ENCODE measurements around the gene UNC93A. TPM values are rescaled to one million over a fixed set of nuclear protein-coding genes. Genes with fewer than 3 reads are reported as not detected.

The UNC93A gene
- total RNA-seq, 1 experiment from 2014 or later: not detected

GRCh38 chr6:167296902-167297301 lies 5.8 kb downstream of the UNC93A start:
- TF ChIP-seq EZH2 (IDR thresholded peaks at IDR 0.05; ENCODE audit: borderline replicate concordance, low read depth, low read length, poor library complexity, severe bottlenecking): no peak
- TF ChIP-seq, protein P1, sequence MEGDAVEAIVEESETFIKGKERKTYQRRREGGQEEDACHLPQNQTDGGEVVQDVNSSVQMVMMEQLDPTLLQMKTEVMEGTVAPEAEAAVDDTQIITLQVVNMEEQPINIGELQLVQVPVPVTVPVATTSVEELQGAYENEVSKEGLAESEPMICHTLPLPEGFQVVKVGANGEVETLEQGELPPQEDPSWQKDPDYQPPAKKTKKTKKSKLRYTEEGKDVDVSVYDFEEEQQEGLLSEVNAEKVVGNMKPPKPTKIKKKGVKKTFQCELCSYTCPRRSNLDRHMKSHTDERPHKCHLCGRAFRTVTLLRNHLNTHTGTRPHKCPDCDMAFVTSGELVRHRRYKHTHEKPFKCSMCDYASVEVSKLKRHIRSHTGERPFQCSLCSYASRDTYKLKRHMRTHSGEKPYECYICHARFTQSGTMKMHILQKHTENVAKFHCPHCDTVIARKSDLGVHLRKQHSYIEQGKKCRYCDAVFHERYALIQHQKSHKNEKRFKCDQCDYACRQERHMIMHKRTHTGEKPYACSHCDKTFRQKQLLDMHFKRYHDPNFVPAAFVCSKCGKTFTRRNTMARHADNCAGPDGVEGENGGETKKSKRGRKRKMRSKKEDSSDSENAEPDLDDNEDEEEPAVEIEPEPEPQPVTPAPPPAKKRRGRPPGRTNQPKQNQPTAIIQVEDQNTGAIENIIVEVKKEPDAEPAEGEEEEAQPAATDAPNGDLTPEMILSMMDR (conservative IDR thresholded peaks at IDR 0.05; ENCODE audit: low read depth, low read length): no peak
- Histone ChIP-seq H3K4me3 (ENCODE audit: low read depth, low read length, poor library complexity, severe bottlenecking) (no peak overlapping the region), H3K9me3 (ENCODE audit: low read depth, low read length, poor library complexity, severe bottlenecking) (no peaks in the 10 kb centered on the region), H3K27ac (ENCODE audit: low read depth, low read length, poor library complexity, severe bottlenecking) (no peak overlapping the region), H3K36me3 (ENCODE audit: insufficient read depth, low read length, poor library complexity, severe bottlenecking) (no peaks in the 10 kb centered on the region), H3K27me3 (replicated peaks; ENCODE audit: insufficient read depth, low read depth, low read length, poor library complexity) (peaks cover 3% of the 10 kb centered on the region), H3K4me1 (ENCODE audit: insufficient read depth, low read length, poor library complexity, severe bottlenecking) (no peaks in the 10 kb centered on the region)
- intact Hi-C loops (cut with micrococcal nuclease; ENCODE audit: unreplicated experiment): loop anchor here (10.0 kb wide), 1 partner anchor 522 kb away; no protein-coding TSS in a partner anchor
- CTCF ChIA-PET: no interaction called here
- POLR2A ChIA-PET (ENCODE audit: low non-redundant PET): no interaction called here
- no TSS peak for BruUV-seq (replicated peaks)
- no peak for DNase-seq (ENCODE audit: low spot score)

GRCh38 chr6:167298127-167298526 lies 7.0 kb downstream of the UNC93A start:
- Histone ChIP-seq H3K4me3 (ENCODE audit: low read depth, low read length, poor library complexity, severe bottlenecking) (no peak overlapping the region), H3K4me1 (ENCODE audit: insufficient read depth, low read length, poor library complexity, severe bottlenecking) (no peaks in the 10 kb centered on the region), H3K27ac (ENCODE audit: low read depth, low read length, poor library complexity, severe bottlenecking) (no peak overlapping the region), H3K36me3 (ENCODE audit: insufficient read depth, low read length, poor library complexity, severe bottlenecking) (no peaks in the 10 kb centered on the region), H3K27me3 (replicated peaks; ENCODE audit: insufficient read depth, low read depth, low read length, poor library complexity) (peaks cover 3% of the 10 kb centered on the region), H3K9me3 (ENCODE audit: low read depth, low read length, poor library complexity, severe bottlenecking) (no peaks in the 10 kb centered on the region)
- no peak for DNase-seq (ENCODE audit: low spot score)
- POLR2A ChIA-PET (ENCODE audit: low non-redundant PET): no interaction called here
- TF ChIP-seq, protein P1 (conservative IDR thresholded peaks at IDR 0.05; ENCODE audit: low read depth, low read length): no peak
- no peak for TF ChIP-seq EZH2 (IDR thresholded peaks at IDR 0.05; ENCODE audit: borderline replicate concordance, low read depth, low read length, poor library complexity, severe bottlenecking)
- no TSS peak for BruUV-seq (replicated peaks)
- intact Hi-C loops (cut with micrococcal nuclease; ENCODE audit: unreplicated experiment): loop anchor here (10.0 kb wide), 1 partner anchor 523 kb away; no protein-coding TSS in a partner anchor
- CTCF ChIA-PET: no interaction called here

DNA sequence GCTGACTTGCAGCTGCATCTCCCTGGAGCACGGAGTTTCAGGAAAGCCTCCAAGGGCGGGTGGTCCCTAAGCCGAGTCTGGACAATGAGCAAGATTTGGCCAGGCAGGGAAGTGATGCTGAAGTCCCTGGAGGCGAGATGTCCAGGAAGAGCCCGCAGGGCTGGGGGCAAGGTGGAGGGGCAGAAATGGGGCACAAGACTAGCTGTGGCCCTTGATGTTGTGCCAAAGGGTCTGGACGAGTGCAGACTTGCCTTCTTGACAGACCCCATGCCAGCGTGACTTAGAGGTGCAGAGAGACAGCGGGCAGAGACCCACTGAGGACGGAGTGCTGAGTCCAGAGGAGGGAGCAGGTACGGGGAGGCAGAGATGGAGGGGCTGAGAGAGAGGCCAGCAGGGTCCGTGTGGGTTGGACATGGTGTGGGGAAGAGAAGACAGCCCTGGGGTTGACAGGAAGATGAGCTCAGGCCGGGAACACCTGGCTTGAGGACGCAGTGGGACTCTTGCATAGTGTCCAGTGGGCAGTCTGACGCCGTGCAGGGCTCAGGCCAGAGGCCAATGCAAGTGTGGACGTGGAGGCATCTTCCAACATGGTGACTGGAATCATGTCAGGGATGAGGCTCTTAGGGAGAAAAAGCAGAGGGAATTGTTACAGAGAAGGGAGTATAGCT lies 8.7 kb downstream of the UNC93A start:
- Histone ChIP-seq H3K4me3 (ENCODE audit: low read depth, low read length, poor library complexity, severe bottlenecking) (no peak overlapping the region), H3K27me3 (replicated peaks; ENCODE audit: insufficient read depth, low read depth, low read length, poor library complexity) (peaks cover 3% of the 10 kb centered on the region), H3K27ac (ENCODE audit: low read depth, low read length, poor library complexity, severe bottlenecking) (no peak overlapping the region), H3K36me3 (ENCODE audit: insufficient read depth, low read length, poor library complexity, severe bottlenecking) (no peaks in the 10 kb centered on the region), H3K4me1 (ENCODE audit: insufficient read depth, low read length, poor library complexity, severe bottlenecking) (no peaks in the 10 kb centered on the region), H3K9me3 (ENCODE audit: low read depth, low read length, poor library complexity, severe bottlenecking) (no peaks in the 10 kb centered on the region)
- ChIA-PET POLR2A (ENCODE audit: low non-redundant PET) (no interaction called here), CTCF (no interaction called here)
- no TSS peak for BruUV-seq (replicated peaks)
- TF ChIP-seq, protein P1 (conservative IDR thresholded peaks at IDR 0.05; ENCODE audit: low read depth, low read length): no peak
- intact Hi-C loops (cut with micrococcal nuclease; ENCODE audit: unreplicated experiment): loop anchor here (10.0 kb wide), 1 partner anchor 525 kb away; no protein-coding TSS in a partner anchor
- no peak for DNase-seq (ENCODE audit: low spot score)

Measured in A673 (cell line).